MM.1S (cell line): ENCODE results near the gene HMGN3.

Source experiments
- DNase-seq: peaks from one replicate; pipeline ENCODE4 v3.0.0-alpha.2; 2015
- H2AFZ ChIP-seq: fragments of 300-600 bp; sonication (generic); 2 replicates; pipeline ENCODE4 v1.6.0; 2016; ENCODE audit warnings: antibody characterized with exemption, low read length
- H3F3A ChIP-seq: fragments of 300-600 bp; sonication (generic); 2 replicates; pipeline ENCODE4 v1.6.1; 2016; ENCODE audit warnings: mild to moderate bottlenecking, antibody characterized with exemption, low read length, moderate library complexity, mixed read lengths; ENCODE audit not compliant: insufficient read depth
- H3K27ac ChIP-seq: fragments of 300-600 bp; sonication (generic); 2 replicates; pipeline ENCODE4 v1.5.1; 2016; ENCODE audit warnings: mild to moderate bottlenecking, low read length
- H3K27me3 ChIP-seq: fragments of 300-600 bp; sonication (generic); replicated peaks from 2 replicates; pipeline ENCODE4 v1.6.0; 2016; ENCODE audit warnings: low read length; ENCODE audit not compliant: insufficient read depth
- H3K36me3 ChIP-seq: fragments of 300-600 bp; sonication (generic); replicated peaks from 2 replicates; pipeline ENCODE4 v1.6.1; 2016; ENCODE audit warnings: mild to moderate bottlenecking, low read length, mixed read lengths; ENCODE audit not compliant: insufficient read depth
- H3K4me1 ChIP-seq: fragments of 300-600 bp; sonication (generic); 2 replicates; pipeline ENCODE4 v1.6.1; 2016; ENCODE audit warnings: low read length, mixed read lengths
- H3K4me2 ChIP-seq: fragments of 300-600 bp; sonication (generic); 2 replicates; pipeline ENCODE4 v1.6.0; 2016; ENCODE audit warnings: low read depth, low read length
- H3K4me3 ChIP-seq: fragments of 300-600 bp; sonication (generic); 2 replicates; pipeline ENCODE4 v1.5.1; 2016; ENCODE audit warnings: low read length, mixed read lengths
- H3K79me2 ChIP-seq: fragments of 300-600 bp; sonication (generic); 2 replicates; pipeline ENCODE4 v1.6.1; 2016; ENCODE audit warnings: mixed run types, low read length, mixed read lengths
- H3K9ac ChIP-seq: fragments of 300-600 bp; sonication (generic); 2 replicates; pipeline ENCODE4 v1.6.1; 2016; ENCODE audit warnings: low read length, mixed read lengths
- H3K9me2 ChIP-seq: fragments of 300-600 bp; sonication (generic); replicated peaks from 2 replicates; pipeline ENCODE4 v1.6.1; 2016; ENCODE audit warnings: mild to moderate bottlenecking, low read length, mixed read lengths; ENCODE audit not compliant: insufficient read depth
- H3K9me3 ChIP-seq: fragments of 300-600 bp; sonication (generic); replicated peaks from 2 replicates; pipeline ENCODE4 v1.6.1; 2016; ENCODE audit warnings: mild to moderate bottlenecking, low read length, mixed read lengths; ENCODE audit not compliant: insufficient read depth
- H4K20me1 ChIP-seq: fragments of 300-600 bp; sonication (generic); 2 replicates; pipeline ENCODE4 v1.6.1; 2016; ENCODE audit warnings: mild to moderate bottlenecking, low read length, moderate library complexity, mixed read lengths; ENCODE audit not compliant: insufficient read depth
- EZH2 ChIP-seq: fragments of 300-600 bp; sonication (generic); optimal IDR thresholded peaks from 2 replicates; pipeline ENCODE3; 2017; ENCODE audit warnings: low read depth, mild to moderate bottlenecking, antibody characterized with exemption, low read length, mixed read lengths
- EZH2phosphoT487 ChIP-seq: fragments of 300-600 bp; sonication (generic); IDR thresholded peaks from 2 replicates; pipeline ENCODE4 v1.6.1; 2018; ENCODE audit warnings: antibody characterized with exemption, low read length
- TF ChIP-seq, protein P1 (sequence below): fragments of 300-600 bp; sonication (generic); IDR thresholded peaks from 2 replicates; pipeline ENCODE4 v1.5.1; 2016; ENCODE audit warnings: antibody characterized with exemption, low read length, mixed read lengths

Gene HMGN3

GRCh38 chr6:79241228-79241627 lies 6.7 kb upstream of the HMGN3 start:
- H3K79me2 ChIP-seq = no peaks in the 10 kb centered on the region
- TF ChIP-seq, protein P1, sequence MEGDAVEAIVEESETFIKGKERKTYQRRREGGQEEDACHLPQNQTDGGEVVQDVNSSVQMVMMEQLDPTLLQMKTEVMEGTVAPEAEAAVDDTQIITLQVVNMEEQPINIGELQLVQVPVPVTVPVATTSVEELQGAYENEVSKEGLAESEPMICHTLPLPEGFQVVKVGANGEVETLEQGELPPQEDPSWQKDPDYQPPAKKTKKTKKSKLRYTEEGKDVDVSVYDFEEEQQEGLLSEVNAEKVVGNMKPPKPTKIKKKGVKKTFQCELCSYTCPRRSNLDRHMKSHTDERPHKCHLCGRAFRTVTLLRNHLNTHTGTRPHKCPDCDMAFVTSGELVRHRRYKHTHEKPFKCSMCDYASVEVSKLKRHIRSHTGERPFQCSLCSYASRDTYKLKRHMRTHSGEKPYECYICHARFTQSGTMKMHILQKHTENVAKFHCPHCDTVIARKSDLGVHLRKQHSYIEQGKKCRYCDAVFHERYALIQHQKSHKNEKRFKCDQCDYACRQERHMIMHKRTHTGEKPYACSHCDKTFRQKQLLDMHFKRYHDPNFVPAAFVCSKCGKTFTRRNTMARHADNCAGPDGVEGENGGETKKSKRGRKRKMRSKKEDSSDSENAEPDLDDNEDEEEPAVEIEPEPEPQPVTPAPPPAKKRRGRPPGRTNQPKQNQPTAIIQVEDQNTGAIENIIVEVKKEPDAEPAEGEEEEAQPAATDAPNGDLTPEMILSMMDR = no peak
- TF ChIP-seq EZH2 (no peak), EZH2phosphoT487 (no peak)

DNA sequence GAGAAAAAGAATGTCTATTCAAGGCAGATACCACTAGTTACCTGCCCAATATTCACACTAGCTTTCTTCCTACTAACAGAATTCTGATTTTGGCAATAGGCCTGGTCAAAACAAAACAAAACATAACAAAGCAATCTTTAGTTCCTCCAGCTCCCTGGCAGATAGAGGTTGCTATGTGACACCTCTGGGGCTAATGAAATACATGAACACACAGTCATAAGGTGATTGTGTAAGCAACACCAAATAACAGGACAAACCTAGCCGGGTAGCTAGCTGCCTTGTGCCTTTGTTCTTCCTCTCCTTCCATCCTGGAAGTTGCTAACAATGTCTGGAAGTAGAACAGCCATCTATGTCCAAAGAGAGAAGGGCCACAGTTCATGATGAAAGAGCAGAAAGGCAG lies 6.0 kb upstream of the HMGN3 start:
- Histone ChIP-seq H3K79me2 (no peaks in the 10 kb centered on the region), H3K4me1 (peaks cover 18% of the 10 kb centered on the region; the same call in 1 of the 2 replicates), H4K20me1 (no peaks in the 10 kb centered on the region), H3K27me3 (no peaks in the 10 kb centered on the region), H3K9ac (no peak overlapping the region), H3K27ac (no peak overlapping the region), H2AFZ (no peak overlapping the region), H3K4me3 (no peak overlapping the region), H3K9me3 (no peaks in the 10 kb centered on the region), H3K4me2 (no peak overlapping the region), H3K36me3 (no peaks in the 10 kb centered on the region), H3K9me2 (no peaks in the 10 kb centered on the region), H3F3A (no peaks in the 10 kb centered on the region)
- TF ChIP-seq, protein P1 = no peak
- TF ChIP-seq EZH2phosphoT487 = no peak
- TF ChIP-seq EZH2 = no peak
- no peak for DNase-seq

More at GRCh38 chr6:79241228-79241627, 6.7 kb upstream of the HMGN3 start:
- no peak overlapping the region for H3K4me3 ChIP-seq
- no peaks in the 10 kb centered on the region for H3K9me3 ChIP-seq
- H3K36me3 ChIP-seq = no peaks in the 10 kb centered on the region
- H4K20me1 ChIP-seq = no peaks in the 10 kb centered on the region
- no peaks in the 10 kb centered on the region for H3K27me3 ChIP-seq
- no peaks in the 10 kb centered on the region for H3K9me2 ChIP-seq
- no peak overlapping the region for H2AFZ ChIP-seq
- H3F3A ChIP-seq = no peaks in the 10 kb centered on the region
- H3K27ac ChIP-seq = no peak overlapping the region
- no peak overlapping the region for H3K9ac ChIP-seq
- H3K4me2 ChIP-seq = no peak overlapping the region
- DNase-seq = no peak
- peaks cover 19% of the 10 kb centered on the region; the same call in 1 of the 2 replicates for H3K4me1 ChIP-seq

- Histone ChIP-seq H3K36me3 (no peaks in the 10 kb centered on the region), H3K4me3 (no peak overlapping the region), H3K4me1 (peaks cover 18% of the 10 kb centered on the region; the same call in 1 of the 2 replicates), H3K9me2 (no peaks in the 10 kb centered on the region), H3K27me3 (no peaks in the 10 kb centered on the region), H3K27ac (no peak overlapping the region), H3K4me2 (no peak overlapping the region), H3K9me3 (no peaks in the 10 kb centered on the region), H3F3A (no peaks in the 10 kb centered on the region), H3K9ac (no peak overlapping the region), H3K79me2 (no peaks in the 10 kb centered on the region), H4K20me1 (no peaks in the 10 kb centered on the region), H2AFZ (no peak overlapping the region)
- DNase-seq = no peak
- TF ChIP-seq, protein P1 = no peak
Observed at GRCh38 chr6:79239536-79240168, 5.2 kb upstream of the HMGN3 start.
